Breast epithelium (tissue), 3 donors: Measurements from ENCODE around the gene SPON1.

ENCODE experiments used
- POLR2AphosphoS5 ChIP-seq, 3 donors: sonication (generic); formaldehyde crosslinking; IDR thresholded peaks; one replicate each; pipeline ENCODE4 v1.6.1; 2017; ENCODE audit warnings: antibody characterized with exemption in 3 of 3
- TF ChIP-seq, protein P1 (sequence below), 3 donors: fragments of 450-650 bp; IDR thresholded peaks; one replicate each; pipeline ENCODE4 v1.5.1; 2016 to 2017; ENCODE audit warnings: antibody characterized with exemption in 3 of 3, mild to moderate bottlenecking in 3 of 3, moderate library complexity in 3 of 3

DNA sequence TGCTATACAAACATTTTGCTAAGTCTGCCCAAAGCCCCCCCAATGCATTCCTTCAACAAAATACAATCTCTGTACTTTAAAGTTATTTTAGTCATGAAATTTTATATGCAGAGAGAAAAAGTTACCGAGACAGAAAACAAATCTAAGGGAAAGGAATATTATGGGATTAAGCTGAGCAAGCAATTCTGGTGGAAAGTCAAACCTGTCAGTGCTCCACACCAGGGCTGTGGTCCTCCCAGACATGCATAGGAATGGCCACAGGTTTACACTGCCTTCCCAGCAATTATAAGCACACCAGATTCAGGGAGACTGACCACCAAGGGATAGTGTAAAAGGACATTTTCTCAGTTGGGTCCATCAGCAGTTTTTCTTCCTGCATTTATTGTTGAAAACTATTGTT lies 304.1 kb downstream of the SPON1 start:
- TF ChIP-seq, protein P1, sequence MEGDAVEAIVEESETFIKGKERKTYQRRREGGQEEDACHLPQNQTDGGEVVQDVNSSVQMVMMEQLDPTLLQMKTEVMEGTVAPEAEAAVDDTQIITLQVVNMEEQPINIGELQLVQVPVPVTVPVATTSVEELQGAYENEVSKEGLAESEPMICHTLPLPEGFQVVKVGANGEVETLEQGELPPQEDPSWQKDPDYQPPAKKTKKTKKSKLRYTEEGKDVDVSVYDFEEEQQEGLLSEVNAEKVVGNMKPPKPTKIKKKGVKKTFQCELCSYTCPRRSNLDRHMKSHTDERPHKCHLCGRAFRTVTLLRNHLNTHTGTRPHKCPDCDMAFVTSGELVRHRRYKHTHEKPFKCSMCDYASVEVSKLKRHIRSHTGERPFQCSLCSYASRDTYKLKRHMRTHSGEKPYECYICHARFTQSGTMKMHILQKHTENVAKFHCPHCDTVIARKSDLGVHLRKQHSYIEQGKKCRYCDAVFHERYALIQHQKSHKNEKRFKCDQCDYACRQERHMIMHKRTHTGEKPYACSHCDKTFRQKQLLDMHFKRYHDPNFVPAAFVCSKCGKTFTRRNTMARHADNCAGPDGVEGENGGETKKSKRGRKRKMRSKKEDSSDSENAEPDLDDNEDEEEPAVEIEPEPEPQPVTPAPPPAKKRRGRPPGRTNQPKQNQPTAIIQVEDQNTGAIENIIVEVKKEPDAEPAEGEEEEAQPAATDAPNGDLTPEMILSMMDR (IDR thresholded peaks at IDR 0.05), result no peak
- no peak for TF ChIP-seq POLR2AphosphoS5 (IDR thresholded peaks at IDR 0.05)
